T47D (cell line): ENCODE data around the gene AOPEP.

Experiments
- DNase-seq, 2 experiments: peaks; one replicate each; pipeline versions ENCODE4 v3.0.0 to v3.0.0-alpha.2; 2011 to 2012; ENCODE audit warnings: low read depth in 1 of 2, low spot score in 1 of 2
- JUND ChIP-seq: IDR thresholded peaks from 2 replicates; pipeline ENCODE4 v1.6.1; 2012; ENCODE audit warnings: low read depth
- in situ Hi-C: cut with HindIII; loops from 2 replicates; pipeline ENCODE4 v1.10.0; 2016; ENCODE audit warnings: low sequenced_read_pairs, low pct_unique_long_range_greater_than_20kb

The AOPEP gene

DNA sequence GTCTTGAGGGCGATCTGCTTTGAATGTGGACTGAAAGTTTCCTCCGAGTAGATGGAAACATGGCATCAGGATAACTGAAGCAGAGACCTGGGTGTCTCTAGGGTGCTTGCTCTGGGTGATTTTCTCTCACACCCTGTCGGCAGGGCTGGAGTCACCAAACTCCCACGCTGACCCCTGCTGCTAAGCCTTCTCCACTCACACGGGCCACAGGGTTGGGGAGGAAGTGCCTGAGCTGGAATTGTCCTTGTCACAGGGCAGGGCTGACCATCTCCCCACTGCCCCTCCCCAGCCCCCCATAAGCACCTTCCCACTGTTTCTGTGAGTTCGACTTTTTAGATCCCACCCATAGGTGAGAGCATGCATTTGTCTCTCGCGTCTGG is 378.1 kb downstream of the AOPEP start:
- in situ Hi-C loops = no loop called here
- DNase-seq = no peak
- TF ChIP-seq JUND = no peak

GRCh38 chr9:95104980-95105379 is 378.5 kb downstream of the AOPEP start:
- no peak for DNase-seq
- in situ Hi-C loops = no loop called here
- TF ChIP-seq JUND = no peak

DNA sequence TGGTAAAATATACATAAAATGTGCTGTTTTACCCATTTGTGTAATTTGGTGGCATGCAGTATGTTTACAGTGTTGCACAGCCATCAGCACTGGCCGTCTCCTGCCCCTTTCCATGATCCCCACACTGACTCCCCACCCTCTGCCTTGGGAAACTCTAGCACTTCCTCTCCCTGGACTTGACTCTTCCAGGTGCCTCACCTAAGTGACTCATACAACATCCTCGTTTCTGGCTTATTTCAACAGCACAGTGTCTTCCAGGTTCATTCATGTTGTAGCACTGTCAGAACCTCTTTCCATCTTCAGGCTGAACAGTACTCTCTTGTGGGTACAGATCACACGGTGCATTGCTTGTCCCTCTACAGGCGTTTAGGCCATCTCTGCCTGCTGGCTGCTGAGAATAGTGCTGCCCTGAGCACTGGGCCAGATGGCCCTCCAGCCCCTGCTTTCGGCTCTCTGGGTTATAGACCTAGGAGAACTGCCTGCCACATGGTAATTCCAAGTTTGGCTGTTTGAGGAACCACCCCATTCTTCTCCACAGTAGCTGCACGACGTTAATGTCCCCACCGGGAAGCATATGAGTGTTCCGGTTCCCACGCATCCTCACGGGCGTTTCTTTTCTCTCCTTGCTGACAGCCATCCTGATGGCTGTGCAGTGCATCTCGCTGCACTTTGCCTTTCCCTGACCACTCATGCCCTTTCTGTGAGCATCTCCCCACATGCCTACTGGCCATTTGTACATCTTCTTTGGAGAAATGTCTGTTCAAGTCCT is 379.2 kb downstream of the AOPEP start:
- no peak for TF ChIP-seq JUND
- in situ Hi-C loops = no loop called here
- DNase-seq = no peak

- no peak for TF ChIP-seq JUND
- in situ Hi-C loops = no loop called here
- no peak for DNase-seq
Measured at GRCh38 chr9:95107001-95107749, 380.7 kb downstream of the AOPEP start.

DNA sequence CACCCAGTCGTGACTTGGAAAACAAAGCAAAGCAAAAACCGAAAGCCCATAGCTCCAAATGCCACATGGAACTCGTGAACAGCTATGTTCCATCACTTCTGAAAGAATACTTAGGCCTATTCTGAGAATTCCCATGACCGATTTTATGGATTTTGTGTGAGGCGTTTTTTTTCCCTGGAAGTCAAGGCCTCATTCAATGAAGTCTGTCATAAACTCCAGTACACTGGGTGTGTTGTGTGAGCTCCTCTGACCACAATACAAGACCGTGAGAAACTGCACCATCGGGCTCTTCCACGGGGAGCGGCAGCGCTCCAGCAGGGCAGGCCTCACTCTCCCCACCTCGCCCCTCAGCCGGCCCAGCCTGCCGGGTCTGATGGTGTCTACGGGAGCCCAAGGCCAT is 381.5 kb downstream of the AOPEP start:
- in situ Hi-C loops = no loop called here
- DNase-seq = no peak
- no peak for TF ChIP-seq JUND

- no peak for TF ChIP-seq JUND
- in situ Hi-C loops = no loop called here
Measured at GRCh38 chr9:95108777-95109176, 382.3 kb downstream of the AOPEP start.

GRCh38 chr9:95109456-95109855 is 383.0 kb downstream of the AOPEP start:
- no peak for TF ChIP-seq JUND
- in situ Hi-C loops = no loop called here
- no peak for DNase-seq

More at GRCh38 chr9:95108777-95109176, 382.3 kb downstream of the AOPEP start:
- no peak for DNase-seq

DNA sequence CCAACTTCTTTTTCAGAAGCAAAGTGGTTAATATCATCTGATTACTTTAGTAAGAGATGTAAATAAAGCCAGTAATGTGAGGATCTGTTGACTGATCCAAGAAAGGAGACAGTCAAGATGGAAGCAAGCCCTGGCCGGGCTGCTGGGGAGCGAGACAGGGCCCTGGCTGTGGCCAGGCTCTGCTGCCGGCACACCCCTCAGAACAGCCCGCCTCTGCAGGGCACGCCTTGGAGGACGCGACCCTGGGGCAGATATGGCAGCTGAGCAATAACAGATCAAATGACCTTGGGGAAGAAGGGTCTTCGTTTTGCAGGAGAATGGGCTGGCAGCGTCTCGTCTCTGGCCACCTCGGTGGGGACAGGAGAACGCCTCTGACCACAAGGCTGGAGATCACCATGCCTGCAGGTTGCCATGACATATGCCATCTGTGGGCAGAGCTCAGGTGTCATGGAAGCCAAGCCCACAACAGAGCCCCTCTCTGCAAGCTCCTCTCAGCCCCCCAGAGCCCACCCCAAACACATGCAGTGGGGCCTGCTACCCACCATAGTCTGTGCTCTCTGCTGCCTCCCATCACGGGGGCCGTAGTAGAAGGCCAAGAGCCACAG is 384.5 kb downstream of the AOPEP start:
- no peak for TF ChIP-seq JUND
- DNase-seq = no peak
- in situ Hi-C loops = no loop called here

DNA sequence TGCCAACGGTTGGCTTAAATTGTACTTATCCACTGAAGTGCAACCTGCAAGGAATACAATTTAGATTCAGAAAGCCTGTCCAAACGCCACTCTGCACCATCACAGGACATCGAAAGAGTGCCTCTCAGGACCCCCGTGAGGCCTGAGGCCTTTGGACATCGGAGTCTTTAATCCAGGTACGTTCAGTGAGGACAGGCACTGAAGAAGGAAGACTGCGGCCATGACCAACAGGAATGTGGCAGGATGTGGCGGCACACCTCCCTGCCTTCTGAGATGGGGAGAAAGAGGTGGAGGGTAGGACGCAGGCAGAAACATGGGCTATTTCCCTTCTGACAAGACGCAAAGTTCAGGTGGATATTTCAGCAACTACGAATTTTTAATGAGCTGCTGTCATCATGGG is 385.2 kb downstream of the AOPEP start:
- TF ChIP-seq JUND = no peak
- in situ Hi-C loops = no loop called here
- DNase-seq = no peak

DNA sequence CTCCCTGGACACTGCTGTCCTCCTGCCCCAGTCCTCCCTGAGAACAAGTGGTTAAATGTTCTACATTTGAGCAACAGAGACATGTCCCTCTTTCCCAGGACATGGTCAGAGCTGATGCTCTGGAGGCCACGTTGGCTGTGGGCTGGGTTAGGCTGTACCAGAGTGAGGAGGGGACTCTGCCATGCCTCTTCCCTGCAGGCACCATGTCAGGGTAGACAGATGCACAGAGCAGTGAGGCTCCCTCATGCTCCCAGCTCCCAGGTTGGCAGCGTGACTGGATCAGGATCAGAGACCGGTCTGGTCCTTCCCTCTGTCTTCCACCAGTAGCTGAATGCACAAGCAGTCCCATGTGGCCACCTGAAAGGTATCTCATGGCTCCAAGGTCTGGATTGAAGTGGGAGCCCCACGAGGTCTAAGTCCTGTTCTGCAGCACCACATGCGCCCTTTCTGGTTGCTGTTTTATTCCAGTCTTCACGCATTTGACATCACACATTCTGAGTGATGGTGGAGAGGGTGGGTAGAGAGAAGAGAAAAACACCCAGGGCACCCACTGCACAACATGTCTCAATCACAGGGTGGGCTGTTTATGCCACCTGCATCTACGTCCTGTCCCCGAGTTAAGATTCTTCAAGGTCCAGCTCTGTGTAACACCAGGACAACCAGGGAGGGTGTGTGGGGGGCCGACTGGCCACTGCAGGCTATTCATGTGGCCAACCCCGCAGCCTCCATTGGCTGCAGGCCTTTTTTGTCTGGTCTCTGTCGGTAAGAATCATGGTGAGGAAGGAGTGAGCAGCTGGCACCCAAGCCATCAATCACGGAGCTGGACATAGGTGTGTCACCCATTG is 386.2 kb downstream of the AOPEP start:
- DNase-seq = no peak
- in situ Hi-C loops = no loop called here
- no peak for TF ChIP-seq JUND

DNA sequence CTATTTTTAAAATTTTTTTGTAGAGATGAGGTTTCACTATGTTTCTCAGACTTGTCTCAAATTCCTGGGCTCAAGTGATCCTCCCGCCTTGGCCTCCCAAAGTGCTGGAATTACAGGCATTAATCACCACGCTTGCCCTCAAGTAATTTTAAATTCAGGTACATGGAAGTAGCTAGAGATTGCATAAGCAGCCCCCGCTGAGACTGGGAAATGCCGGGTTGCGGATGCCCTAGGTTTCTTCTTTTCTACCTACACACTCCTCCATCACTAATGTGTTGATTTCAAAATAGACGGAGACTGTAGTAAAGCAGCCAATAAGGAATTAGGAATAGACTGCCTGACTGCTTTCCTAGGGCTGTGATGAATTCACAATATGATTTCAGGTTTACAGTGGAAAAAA is 388.6 kb downstream of the AOPEP start:
- no peak for TF ChIP-seq JUND
- no peak for DNase-seq
- in situ Hi-C loops = no loop called here

DNA sequence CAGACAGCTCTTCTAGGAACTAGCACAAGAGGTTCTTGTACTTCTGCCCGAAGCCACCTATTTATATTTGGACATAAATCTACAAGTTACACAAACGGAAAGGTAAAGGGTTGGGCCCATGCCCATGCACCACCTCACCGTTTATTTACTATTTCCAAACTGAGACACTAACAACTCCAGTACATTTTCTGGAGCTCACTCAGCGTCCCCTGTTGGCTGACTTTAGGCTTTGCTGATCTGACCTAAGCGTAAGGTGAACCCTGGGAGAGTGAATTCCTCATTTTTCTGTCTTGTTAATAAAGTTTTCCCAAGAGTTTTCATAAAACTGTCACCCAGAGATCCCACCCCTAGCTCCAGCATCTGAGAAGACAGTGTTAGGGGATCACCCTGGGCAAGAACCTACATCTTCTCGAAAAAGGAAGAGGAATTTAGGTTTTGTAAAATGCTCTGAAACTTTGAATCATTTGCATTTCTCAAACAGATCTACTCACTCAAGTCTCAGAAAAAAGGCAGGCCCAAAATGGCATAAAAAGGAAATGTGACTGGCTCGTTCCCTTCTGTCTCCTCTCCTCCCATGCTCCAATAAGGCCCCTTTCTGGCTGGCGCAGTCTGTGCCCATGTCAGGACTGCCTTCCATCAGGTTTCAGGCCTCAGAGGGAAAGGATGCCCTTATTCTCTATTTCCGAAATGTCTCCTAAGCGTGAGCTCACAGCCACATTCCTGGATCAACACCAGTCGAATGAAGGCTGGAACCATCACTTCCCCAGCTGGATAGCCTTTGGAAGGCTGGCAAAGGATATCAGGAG is 389.7 kb downstream of the AOPEP start:
- in situ Hi-C loops = no loop called here
- DNase-seq = peak in 1 of 2 experiments; percentile 77
- TF ChIP-seq JUND = no peak
